Measurements from ENCODE around the gene LRMDA.

The LRMDA gene

GRCh38 chr10:75646218-75646915, 214.9 kb downstream of the LRMDA start:
- Histone ChIP-seq H3K9ac (ENCODE audit: low read length) (no peak overlapping the region), H3K4me2 (ENCODE audit: low read length) (no peak overlapping the region), H3K4me1 (ENCODE audit: control insufficient read depth, low read depth, low read length) (no peaks in the 10 kb centered on the region), H3K56ac (ENCODE audit: low read length) (no peak overlapping the region), H3K27ac (ENCODE audit: low read depth, low read length) (no peak overlapping the region), H3K79me1 (ENCODE audit: low read length) (no peaks in the 10 kb centered on the region), H2AK5ac (ENCODE audit: low read length) (no peak overlapping the region), H2BK15ac (replicated peaks; ENCODE audit: low read depth) (no peak overlapping the region), H3K27me3 (ENCODE audit: insufficient read depth, low read length, poor library complexity) (no peaks in the 10 kb centered on the region), H3K18ac (ENCODE audit: low read length) (no peak overlapping the region), H3K4ac (ENCODE audit: low read depth, low read length) (no peak overlapping the region), H3K4me3 (ENCODE audit: low read length) (no peak overlapping the region), H4K5ac (ENCODE audit: low read length) (no peak overlapping the region), H2BK5ac (ENCODE audit: low read length) (no peak overlapping the region), H3K23ac (ENCODE audit: low read length) (no peak overlapping the region), H2BK120ac (ENCODE audit: low read depth, low read length) (no peak overlapping the region), H4K8ac (ENCODE audit: low read depth, low read length) (no peak overlapping the region), H3K79me2 (ENCODE audit: control insufficient read depth, insufficient read depth, low read length) (no peaks in the 10 kb centered on the region), H3K36me3 (ENCODE audit: control insufficient read depth, insufficient read depth, low read length) (no peaks in the 10 kb centered on the region)
- no peak for DNase-seq
- 100% methylated on average over 2 of the region's 19 CpGs for WGBS (ENCODE audit: extremely low coverage, insufficient coverage, low lambda C conversion rate)

- H3K36me3 ChIP-seq (ENCODE audit: control insufficient read depth, insufficient read depth, low read length), result no peaks in the 10 kb centered on the region
- H3K27ac ChIP-seq (ENCODE audit: low read depth, low read length), result no peak overlapping the region
- no peak overlapping the region for H3K23ac ChIP-seq (ENCODE audit: low read length)
- no peaks in the 10 kb centered on the region for H3K4me1 ChIP-seq (ENCODE audit: control insufficient read depth, low read depth, low read length)
- WGBS (ENCODE audit: extremely low coverage, insufficient coverage, low lambda C conversion rate), result no CpG with 5 or more reads among the region's 6 CpGs
- no peak overlapping the region for H3K9ac ChIP-seq (ENCODE audit: low read length)
- H2BK15ac ChIP-seq (replicated peaks; ENCODE audit: low read depth), result no peak overlapping the region
- DNase-seq, result no peak
- no peak overlapping the region for H3K56ac ChIP-seq (ENCODE audit: low read length)
- no peaks in the 10 kb centered on the region for H3K27me3 ChIP-seq (ENCODE audit: insufficient read depth, low read length, poor library complexity)
- H2AK5ac ChIP-seq (ENCODE audit: low read length), result no peak overlapping the region
- no peak overlapping the region for H3K4me3 ChIP-seq (ENCODE audit: low read length)
- H3K4me2 ChIP-seq (ENCODE audit: low read length), result no peak overlapping the region
- no peak overlapping the region for H2BK120ac ChIP-seq (ENCODE audit: low read depth, low read length)
- H3K79me2 ChIP-seq (ENCODE audit: control insufficient read depth, insufficient read depth, low read length), result no peaks in the 10 kb centered on the region
- H2BK5ac ChIP-seq (ENCODE audit: low read length), result no peak overlapping the region
- H3K18ac ChIP-seq (ENCODE audit: low read length), result no peak overlapping the region
- no peak overlapping the region for H4K8ac ChIP-seq (ENCODE audit: low read depth, low read length)
- no peak overlapping the region for H3K4ac ChIP-seq (ENCODE audit: low read depth, low read length)
- no peak overlapping the region for H4K5ac ChIP-seq (ENCODE audit: low read length)
- no peaks in the 10 kb centered on the region for H3K79me1 ChIP-seq (ENCODE audit: low read length)
These were observed 215.5 kb downstream of the LRMDA start for GRCh38 chr10:75646916-75647315.

- H4K8ac ChIP-seq (ENCODE audit: low read depth, low read length), result no peak overlapping the region
- H2BK5ac ChIP-seq (ENCODE audit: low read length), result no peak overlapping the region
- no peak overlapping the region for H3K18ac ChIP-seq (ENCODE audit: low read length)
- no peak overlapping the region for H3K4ac ChIP-seq (ENCODE audit: low read depth, low read length)
- no peak overlapping the region for H3K23ac ChIP-seq (ENCODE audit: low read length)
- H3K4me2 ChIP-seq (ENCODE audit: low read length), result no peak overlapping the region
- no peak overlapping the region for H4K5ac ChIP-seq (ENCODE audit: low read length)
- H3K79me2 ChIP-seq (ENCODE audit: control insufficient read depth, insufficient read depth, low read length), result no peaks in the 10 kb centered on the region
- H2BK15ac ChIP-seq (replicated peaks; ENCODE audit: low read depth), result no peak overlapping the region
- no peak overlapping the region for H3K9ac ChIP-seq (ENCODE audit: low read length)
- no peak overlapping the region for H3K56ac ChIP-seq (ENCODE audit: low read length)
- H3K79me1 ChIP-seq (ENCODE audit: low read length), result no peaks in the 10 kb centered on the region
- no peak overlapping the region for H3K27ac ChIP-seq (ENCODE audit: low read depth, low read length)
- no CpG with 5 or more reads among the region's 3 CpGs for WGBS (ENCODE audit: extremely low coverage, insufficient coverage, low lambda C conversion rate)
- H2AK5ac ChIP-seq (ENCODE audit: low read length), result no peak overlapping the region
- no peaks in the 10 kb centered on the region for H3K27me3 ChIP-seq (ENCODE audit: insufficient read depth, low read length, poor library complexity)
- H3K4me3 ChIP-seq (ENCODE audit: low read length), result no peak overlapping the region
- H3K36me3 ChIP-seq (ENCODE audit: control insufficient read depth, insufficient read depth, low read length), result no peaks in the 10 kb centered on the region
- H3K4me1 ChIP-seq (ENCODE audit: control insufficient read depth, low read depth, low read length), result no peaks in the 10 kb centered on the region
- DNase-seq, result no peak
- no peak overlapping the region for H2BK120ac ChIP-seq (ENCODE audit: low read depth, low read length)
These were observed 216.3 kb downstream of the LRMDA start for GRCh38 chr10:75647675-75648074.

- Histone ChIP-seq H3K27me3 (ENCODE audit: insufficient read depth, low read length, poor library complexity) (no peaks in the 10 kb centered on the region), H3K56ac (ENCODE audit: low read length) (no peak overlapping the region), H2BK5ac (ENCODE audit: low read length) (no peak overlapping the region), H4K5ac (ENCODE audit: low read length) (no peak overlapping the region), H3K4ac (ENCODE audit: low read depth, low read length) (no peak overlapping the region), H3K4me2 (ENCODE audit: low read length) (no peak overlapping the region), H3K27ac (ENCODE audit: low read depth, low read length) (no peak overlapping the region), H2BK15ac (replicated peaks; ENCODE audit: low read depth) (no peak overlapping the region), H3K79me1 (ENCODE audit: low read length) (no peaks in the 10 kb centered on the region), H3K9ac (ENCODE audit: low read length) (no peak overlapping the region), H3K18ac (ENCODE audit: low read length) (no peak overlapping the region), H2AK5ac (ENCODE audit: low read length) (no peak overlapping the region), H2BK120ac (ENCODE audit: low read depth, low read length) (no peak overlapping the region), H4K8ac (ENCODE audit: low read depth, low read length) (no peak overlapping the region), H3K79me2 (ENCODE audit: control insufficient read depth, insufficient read depth, low read length) (no peaks in the 10 kb centered on the region), H3K4me1 (ENCODE audit: control insufficient read depth, low read depth, low read length) (no peaks in the 10 kb centered on the region), H3K36me3 (ENCODE audit: control insufficient read depth, insufficient read depth, low read length) (no peaks in the 10 kb centered on the region), H3K23ac (ENCODE audit: low read length) (no peak overlapping the region), H3K4me3 (ENCODE audit: low read length) (no peak overlapping the region)
- no peak for DNase-seq
- no CpG with 5 or more reads among the region's 3 CpGs for WGBS (ENCODE audit: extremely low coverage, insufficient coverage, low lambda C conversion rate)
These were observed 216.9 kb downstream of the LRMDA start for GRCh38 chr10:75648351-75648750.

GRCh38 chr10:75648854-75649253, 217.4 kb downstream of the LRMDA start:
- H3K9ac ChIP-seq (ENCODE audit: low read length), result no peak overlapping the region
- DNase-seq, result no peak
- H3K4me1 ChIP-seq (ENCODE audit: control insufficient read depth, low read depth, low read length), result no peaks in the 10 kb centered on the region
- no peak overlapping the region for H2BK120ac ChIP-seq (ENCODE audit: low read depth, low read length)
- WGBS (ENCODE audit: extremely low coverage, insufficient coverage, low lambda C conversion rate), result no CpG with 5 or more reads among the region's 2 CpGs
- H3K36me3 ChIP-seq (ENCODE audit: control insufficient read depth, insufficient read depth, low read length), result no peaks in the 10 kb centered on the region
- no peak overlapping the region for H4K5ac ChIP-seq (ENCODE audit: low read length)
- no peak overlapping the region for H3K18ac ChIP-seq (ENCODE audit: low read length)
- H3K79me2 ChIP-seq (ENCODE audit: control insufficient read depth, insufficient read depth, low read length), result no peaks in the 10 kb centered on the region
- H3K4me3 ChIP-seq (ENCODE audit: low read length), result no peak overlapping the region
- H3K56ac ChIP-seq (ENCODE audit: low read length), result no peak overlapping the region
- H2AK5ac ChIP-seq (ENCODE audit: low read length), result no peak overlapping the region
- no peaks in the 10 kb centered on the region for H3K27me3 ChIP-seq (ENCODE audit: insufficient read depth, low read length, poor library complexity)
- no peak overlapping the region for H2BK5ac ChIP-seq (ENCODE audit: low read length)
- no peak overlapping the region for H3K23ac ChIP-seq (ENCODE audit: low read length)
- H3K4me2 ChIP-seq (ENCODE audit: low read length), result no peak overlapping the region
- no peaks in the 10 kb centered on the region for H3K79me1 ChIP-seq (ENCODE audit: low read length)
- H2BK15ac ChIP-seq (replicated peaks; ENCODE audit: low read depth), result no peak overlapping the region
- no peak overlapping the region for H3K4ac ChIP-seq (ENCODE audit: low read depth, low read length)
- H3K27ac ChIP-seq (ENCODE audit: low read depth, low read length), result no peak overlapping the region
- no peak overlapping the region for H4K8ac ChIP-seq (ENCODE audit: low read depth, low read length)

- Histone ChIP-seq H3K4me3 (ENCODE audit: low read length) (no peak overlapping the region), H4K8ac (ENCODE audit: low read depth, low read length) (no peak overlapping the region), H3K4ac (ENCODE audit: low read depth, low read length) (no peak overlapping the region), H3K27me3 (ENCODE audit: insufficient read depth, low read length, poor library complexity) (no peaks in the 10 kb centered on the region), H2BK120ac (ENCODE audit: low read depth, low read length) (no peak overlapping the region), H3K4me1 (ENCODE audit: control insufficient read depth, low read depth, low read length) (no peaks in the 10 kb centered on the region), H3K79me2 (ENCODE audit: control insufficient read depth, insufficient read depth, low read length) (no peaks in the 10 kb centered on the region), H2BK5ac (ENCODE audit: low read length) (no peak overlapping the region), H2AK5ac (ENCODE audit: low read length) (no peak overlapping the region), H3K79me1 (ENCODE audit: low read length) (no peaks in the 10 kb centered on the region), H3K18ac (ENCODE audit: low read length) (no peak overlapping the region), H3K9ac (ENCODE audit: low read length) (no peak overlapping the region), H3K27ac (ENCODE audit: low read depth, low read length) (no peak overlapping the region), H4K5ac (ENCODE audit: low read length) (no peak overlapping the region), H3K23ac (ENCODE audit: low read length) (no peak overlapping the region), H3K4me2 (ENCODE audit: low read length) (no peak overlapping the region), H3K36me3 (ENCODE audit: control insufficient read depth, insufficient read depth, low read length) (no peaks in the 10 kb centered on the region), H2BK15ac (replicated peaks; ENCODE audit: low read depth) (no peak overlapping the region), H3K56ac (ENCODE audit: low read length) (no peak overlapping the region)
- no peak for DNase-seq
- WGBS (ENCODE audit: extremely low coverage, insufficient coverage, low lambda C conversion rate), result no CpG with 5 or more reads among the region's 1 CpG
These were observed 218.0 kb downstream of the LRMDA start for GRCh38 chr10:75649466-75649865.
